Tibial nerve (tissue), 3 donors: ENCODE measurements around the gene DIP2B.

Experiments
- CTCF ChIP-seq, 5 experiments: fragments of 200-600 bp in 3 of 5; fragments of 450-650 bp in 2 of 5; sonication (generic) in 3 of 5; IDR thresholded peaks; one replicate each; pipeline ENCODE4 v1.5.1; 2016 to 2019; ENCODE audit warnings: antibody characterized with exemption in 5 of 5, mild to moderate bottlenecking in 3 of 5, moderate library complexity in 2 of 5
- POLR2A ChIP-seq, 2 donors: fragments of 450-650 bp; IDR thresholded peaks; one replicate each; pipeline ENCODE4 v1.6.1; 2017; ENCODE audit warnings: antibody characterized with exemption in 2 of 2, mild to moderate bottlenecking in 2 of 2, moderate library complexity in 2 of 2

GRCh38 chr12:50728417-50728816, 223.6 kb downstream of the DIP2B start:
- no peak for TF ChIP-seq CTCF (IDR thresholded peaks at IDR 0.05)
- no peak for TF ChIP-seq POLR2A (IDR thresholded peaks at IDR 0.05)
